LNCAP (cell line): ENCODE measurements around the gene CLDN18.

ENCODE experiments used
- TF ChIP-seq, protein P1 (sequence below): fragments of 450-650 bp; IDR thresholded peaks from 2 replicates; pipeline ENCODE4 v1.5.1; 2017; ENCODE audit warnings: mild to moderate bottlenecking

CLDN18 gene

DNA sequence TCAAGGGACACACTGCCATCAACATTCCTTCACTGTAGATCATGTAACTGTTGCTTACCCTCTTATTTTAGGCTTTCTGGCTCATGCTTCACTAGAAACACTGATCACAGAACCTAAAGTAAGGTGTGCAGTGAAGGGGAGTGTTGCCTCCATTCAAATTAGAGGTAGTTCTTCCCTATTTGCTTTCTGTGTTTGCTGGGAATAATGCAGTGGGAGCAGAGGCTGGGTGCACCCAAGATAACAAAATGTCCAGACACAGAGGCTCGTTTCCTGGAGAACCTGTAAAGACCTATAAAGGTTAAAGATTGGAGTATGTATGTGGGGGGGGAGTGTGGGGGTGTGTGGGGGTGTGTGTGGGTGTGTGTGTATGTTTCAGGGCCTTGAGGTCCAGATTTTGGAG is 2.1 kb upstream of the CLDN18 start:
- TF ChIP-seq, protein P1, sequence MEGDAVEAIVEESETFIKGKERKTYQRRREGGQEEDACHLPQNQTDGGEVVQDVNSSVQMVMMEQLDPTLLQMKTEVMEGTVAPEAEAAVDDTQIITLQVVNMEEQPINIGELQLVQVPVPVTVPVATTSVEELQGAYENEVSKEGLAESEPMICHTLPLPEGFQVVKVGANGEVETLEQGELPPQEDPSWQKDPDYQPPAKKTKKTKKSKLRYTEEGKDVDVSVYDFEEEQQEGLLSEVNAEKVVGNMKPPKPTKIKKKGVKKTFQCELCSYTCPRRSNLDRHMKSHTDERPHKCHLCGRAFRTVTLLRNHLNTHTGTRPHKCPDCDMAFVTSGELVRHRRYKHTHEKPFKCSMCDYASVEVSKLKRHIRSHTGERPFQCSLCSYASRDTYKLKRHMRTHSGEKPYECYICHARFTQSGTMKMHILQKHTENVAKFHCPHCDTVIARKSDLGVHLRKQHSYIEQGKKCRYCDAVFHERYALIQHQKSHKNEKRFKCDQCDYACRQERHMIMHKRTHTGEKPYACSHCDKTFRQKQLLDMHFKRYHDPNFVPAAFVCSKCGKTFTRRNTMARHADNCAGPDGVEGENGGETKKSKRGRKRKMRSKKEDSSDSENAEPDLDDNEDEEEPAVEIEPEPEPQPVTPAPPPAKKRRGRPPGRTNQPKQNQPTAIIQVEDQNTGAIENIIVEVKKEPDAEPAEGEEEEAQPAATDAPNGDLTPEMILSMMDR = no peak

DNA sequence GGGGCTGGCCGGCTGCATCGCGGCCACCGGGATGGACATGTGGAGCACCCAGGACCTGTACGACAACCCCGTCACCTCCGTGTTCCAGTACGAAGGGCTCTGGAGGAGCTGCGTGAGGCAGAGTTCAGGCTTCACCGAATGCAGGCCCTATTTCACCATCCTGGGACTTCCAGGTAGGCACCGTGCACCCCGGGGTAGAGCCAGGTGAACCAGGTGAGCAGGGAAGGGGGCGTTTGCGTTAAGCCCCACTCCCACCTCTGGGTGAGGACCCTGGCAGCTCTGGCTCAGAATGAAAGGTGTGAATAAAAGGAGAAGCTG is 267 bp downstream of the CLDN18 start:
- TF ChIP-seq, protein P1 = no peak

DNA sequence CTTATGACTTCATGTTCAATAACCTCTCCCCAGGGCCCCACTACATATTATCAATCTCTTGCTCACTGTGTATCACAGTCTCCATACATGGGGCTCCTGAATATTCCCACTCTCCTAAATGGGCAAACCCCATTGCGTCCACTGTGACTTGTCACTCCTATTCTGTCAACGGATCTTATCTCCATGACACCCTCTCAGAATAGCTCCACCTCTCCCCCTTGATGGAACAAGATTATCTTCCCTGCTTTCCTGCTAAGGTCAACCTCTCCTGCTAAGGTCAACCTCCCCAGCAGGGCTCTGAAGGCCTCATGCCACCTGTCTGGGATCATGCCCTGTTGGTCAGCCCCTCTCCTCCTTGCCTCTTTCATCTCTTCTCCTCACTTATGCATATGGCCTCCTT is 1.8 kb downstream of the CLDN18 start:
- TF ChIP-seq, protein P1 = no peak

DNA sequence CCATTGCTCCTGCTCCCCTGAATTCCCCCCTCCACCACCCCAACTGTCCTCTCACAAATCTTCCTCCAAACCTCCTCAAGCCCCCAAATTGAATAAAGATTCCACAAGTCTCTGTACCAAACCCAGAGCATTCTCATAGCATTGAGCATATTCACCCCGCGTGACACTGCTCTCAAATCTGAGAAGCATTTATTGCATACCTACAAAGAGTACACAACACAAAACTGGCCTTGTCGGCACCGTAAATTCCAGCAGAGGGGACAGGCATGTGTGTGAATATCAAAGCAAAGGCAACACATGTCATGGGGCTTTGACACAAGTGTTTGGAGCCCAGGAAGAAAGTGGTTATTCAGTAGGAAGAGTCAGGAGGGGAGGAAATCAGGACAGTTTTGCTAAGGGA is 2.6 kb downstream of the CLDN18 start:
- TF ChIP-seq, protein P1 = no peak

DNA sequence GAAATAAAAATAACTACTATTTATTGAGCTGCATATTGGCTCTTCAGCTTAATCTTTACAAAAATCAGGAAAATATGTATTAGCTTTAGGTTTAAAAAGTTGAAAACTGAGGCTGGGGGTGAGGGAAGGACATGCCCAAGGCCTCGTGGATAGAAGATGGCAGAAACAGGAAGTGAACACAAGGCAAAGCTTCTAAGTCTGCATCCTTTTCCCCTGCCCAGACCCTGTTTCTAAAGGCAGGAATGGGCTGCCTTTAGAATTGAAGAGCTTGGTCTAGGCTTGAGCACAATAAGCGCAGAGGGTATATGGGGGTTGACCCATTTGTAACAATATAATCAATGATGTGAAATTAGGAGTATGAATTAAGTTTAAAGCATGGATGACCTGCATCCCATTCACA is 6.1 kb downstream of the CLDN18 start:
- TF ChIP-seq, protein P1 = no peak

DNA sequence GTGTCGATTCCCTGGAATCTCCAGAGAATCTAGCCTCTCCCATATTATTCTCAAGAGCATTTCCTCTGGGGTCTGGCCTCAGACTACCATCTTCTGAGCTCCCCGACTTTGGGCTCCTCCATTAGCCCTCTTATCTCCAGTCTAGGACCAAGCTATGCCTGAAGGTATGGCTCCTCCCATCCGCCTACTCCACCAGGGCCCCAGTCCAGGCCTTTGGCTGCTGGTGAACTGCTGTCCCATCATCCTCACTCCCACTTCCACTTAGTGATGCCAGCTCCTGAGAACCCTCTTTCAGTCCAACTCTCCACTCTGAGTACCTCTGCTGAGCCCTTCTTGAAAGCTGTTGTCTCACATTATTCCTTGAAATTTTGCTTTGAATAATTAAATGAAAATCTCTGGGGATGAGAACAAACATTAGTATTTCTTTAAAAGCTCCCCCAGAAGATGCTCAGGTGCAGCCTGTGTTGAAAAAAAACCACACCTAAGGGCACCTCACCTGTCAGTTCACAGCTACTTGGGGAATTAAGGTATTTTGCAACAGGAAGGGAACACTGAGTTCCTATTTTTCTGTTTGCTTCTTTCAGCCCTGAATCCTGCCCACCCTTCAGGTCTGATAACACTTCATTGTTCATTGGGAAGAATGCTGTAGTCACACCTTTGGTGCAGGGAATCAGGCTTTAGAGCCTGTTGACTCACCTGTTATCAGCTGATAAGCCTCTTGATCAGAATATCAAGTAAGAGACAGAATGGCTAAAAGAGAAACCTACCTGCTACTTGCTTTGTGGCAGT is 9.5 kb downstream of the CLDN18 start:
- TF ChIP-seq, protein P1 = no peak

DNA sequence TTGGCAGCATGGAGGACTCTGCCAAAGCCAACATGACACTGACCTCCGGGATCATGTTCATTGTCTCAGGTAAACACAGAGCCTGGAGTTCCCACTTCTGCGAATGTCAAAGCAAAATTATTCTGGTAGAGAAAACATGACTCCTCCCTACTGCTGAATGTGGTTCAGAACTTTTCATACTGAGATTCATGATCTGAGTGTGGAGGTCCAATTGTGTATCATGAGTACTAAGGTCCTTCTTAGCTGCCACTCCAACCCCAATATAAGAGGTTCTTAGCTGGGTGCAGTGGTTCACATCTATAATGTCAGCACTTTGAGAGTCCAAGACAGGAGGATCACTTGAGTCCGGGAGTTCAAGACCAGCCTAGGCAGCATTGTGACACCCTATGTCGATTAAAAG is 13.8 kb downstream of the CLDN18 start:
- TF ChIP-seq, protein P1 = no peak

DNA sequence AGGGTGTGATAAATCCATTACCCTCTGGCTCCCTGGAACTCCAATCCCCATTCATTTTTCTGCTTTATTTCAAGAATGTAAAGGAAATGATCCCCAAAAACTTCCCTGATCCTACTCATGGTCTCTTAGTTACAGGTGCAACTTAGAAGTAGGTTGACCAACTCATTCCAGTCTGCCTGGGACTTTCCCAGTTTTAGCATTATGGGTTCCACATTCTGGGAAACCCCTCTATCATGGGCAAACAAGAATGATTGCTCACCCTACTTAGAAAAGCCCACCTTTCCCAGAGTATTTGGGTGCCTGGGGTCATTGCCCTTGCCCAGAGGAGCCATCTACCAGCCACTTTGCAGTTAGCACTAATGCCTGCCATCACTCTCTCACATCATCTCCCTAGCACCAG is 15.6 kb downstream of the CLDN18 start:
- TF ChIP-seq, protein P1 = no peak
